ENCODE results near the gene LRRK2. TPM values are rescaled to one million over a fixed set of nuclear protein-coding genes. Genes with fewer than 3 reads are reported as not detected.
A peak's percentile ranks its signal among the peaks of the same experiment; 100 is the strongest.

Gene LRRK2
- total and polyA plus RNA-seq, 4 donors: 1.5 to 11.5 (median 4.9) TPM

DNA sequence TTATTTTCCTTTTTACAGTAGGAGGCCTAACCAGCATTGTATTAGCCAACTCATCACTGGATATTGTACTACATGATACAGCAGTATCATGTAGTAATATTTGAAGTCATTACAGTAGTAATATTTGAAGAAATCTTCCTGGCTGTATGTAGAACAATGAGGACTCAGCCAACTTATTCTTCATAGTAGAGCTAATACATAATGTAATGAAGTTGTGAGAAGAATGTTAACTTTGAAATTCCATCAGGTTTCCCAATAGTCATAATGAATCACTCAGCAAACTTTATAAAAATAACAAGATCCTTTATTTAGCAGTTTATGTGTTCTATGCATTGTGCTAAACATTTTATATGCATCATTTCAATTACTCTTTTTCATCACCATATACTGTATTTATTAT lies 61.8 kb downstream of the LRRK2 start:
- H3K36me3 ChIP-seq (ENCODE audit: control insufficient read depth in 4 of 4, insufficient read depth in 3 of 4, low read depth in 1 of 4, low read length in 3 of 4): peaks cover 0 to 23% (median 12%) of the 10 kb centered on the region in 4 donors

GRCh38 chr12:40287369-40287975 lies 62.7 kb downstream of the LRRK2 start:
- H3K9ac ChIP-seq (ENCODE audit: low read depth in 1 of 2, low read length in 2 of 2): no peak overlapping the region
- no peak for DNase-seq (ENCODE audit: low spot score)
- H3K27me3 ChIP-seq (ENCODE audit: control insufficient read depth in 4 of 4, insufficient read depth in 4 of 4, low read length in 3 of 4): no peaks in the 10 kb centered on the region
- WGBS: 73% methylated on average over 7 of the region's 7 CpGs
- TF ChIP-seq HNF4G (IDR thresholded peaks at IDR 0.05) (no peak), SP1 (IDR thresholded peaks at IDR 0.05) (peak; percentile 31)
- peaks cover 0 to 2% (median 0%) of the 10 kb centered on the region in 4 donors for H3K4me1 ChIP-seq (ENCODE audit: control insufficient read depth in 4 of 4, insufficient read depth in 4 of 4, low read length in 3 of 4)
- peaks cover 0 to 23% (median 12%) of the 10 kb centered on the region in 4 donors for H3K36me3 ChIP-seq (ENCODE audit: control insufficient read depth in 4 of 4, insufficient read depth in 3 of 4, low read depth in 1 of 4, low read length in 3 of 4)
- H3K4me3 ChIP-seq (ENCODE audit: low read depth in 1 of 3, low read length in 3 of 3): no peak overlapping the region
- H3K27ac ChIP-seq (ENCODE audit: low read depth in 1 of 2, low read length in 2 of 2): no peak overlapping the region
- no peaks in the 10 kb centered on the region for H3K9me3 ChIP-seq (ENCODE audit: control insufficient read depth in 4 of 4, low read length in 3 of 4)

More for the DNA sequence above, 61.8 kb downstream of the LRRK2 start:
- TF ChIP-seq JUND (IDR thresholded peaks at IDR 0.05) (no peak), YY1 (IDR thresholded peaks at IDR 0.05) (no peak), HNF4A (conservative IDR thresholded peaks at IDR 0.05) (no peak), FOXA1 (IDR thresholded peaks at IDR 0.05) (no peak), SP1 (IDR thresholded peaks at IDR 0.05) (no peak), FOXA2 (IDR thresholded peaks at IDR 0.05) (no peak)
- TF ChIP-seq, protein P1, sequence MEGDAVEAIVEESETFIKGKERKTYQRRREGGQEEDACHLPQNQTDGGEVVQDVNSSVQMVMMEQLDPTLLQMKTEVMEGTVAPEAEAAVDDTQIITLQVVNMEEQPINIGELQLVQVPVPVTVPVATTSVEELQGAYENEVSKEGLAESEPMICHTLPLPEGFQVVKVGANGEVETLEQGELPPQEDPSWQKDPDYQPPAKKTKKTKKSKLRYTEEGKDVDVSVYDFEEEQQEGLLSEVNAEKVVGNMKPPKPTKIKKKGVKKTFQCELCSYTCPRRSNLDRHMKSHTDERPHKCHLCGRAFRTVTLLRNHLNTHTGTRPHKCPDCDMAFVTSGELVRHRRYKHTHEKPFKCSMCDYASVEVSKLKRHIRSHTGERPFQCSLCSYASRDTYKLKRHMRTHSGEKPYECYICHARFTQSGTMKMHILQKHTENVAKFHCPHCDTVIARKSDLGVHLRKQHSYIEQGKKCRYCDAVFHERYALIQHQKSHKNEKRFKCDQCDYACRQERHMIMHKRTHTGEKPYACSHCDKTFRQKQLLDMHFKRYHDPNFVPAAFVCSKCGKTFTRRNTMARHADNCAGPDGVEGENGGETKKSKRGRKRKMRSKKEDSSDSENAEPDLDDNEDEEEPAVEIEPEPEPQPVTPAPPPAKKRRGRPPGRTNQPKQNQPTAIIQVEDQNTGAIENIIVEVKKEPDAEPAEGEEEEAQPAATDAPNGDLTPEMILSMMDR (IDR thresholded peaks at IDR 0.05; ENCODE audit: low read depth, low read length, missing input control): no peak
- TF ChIP-seq, protein P2, sequence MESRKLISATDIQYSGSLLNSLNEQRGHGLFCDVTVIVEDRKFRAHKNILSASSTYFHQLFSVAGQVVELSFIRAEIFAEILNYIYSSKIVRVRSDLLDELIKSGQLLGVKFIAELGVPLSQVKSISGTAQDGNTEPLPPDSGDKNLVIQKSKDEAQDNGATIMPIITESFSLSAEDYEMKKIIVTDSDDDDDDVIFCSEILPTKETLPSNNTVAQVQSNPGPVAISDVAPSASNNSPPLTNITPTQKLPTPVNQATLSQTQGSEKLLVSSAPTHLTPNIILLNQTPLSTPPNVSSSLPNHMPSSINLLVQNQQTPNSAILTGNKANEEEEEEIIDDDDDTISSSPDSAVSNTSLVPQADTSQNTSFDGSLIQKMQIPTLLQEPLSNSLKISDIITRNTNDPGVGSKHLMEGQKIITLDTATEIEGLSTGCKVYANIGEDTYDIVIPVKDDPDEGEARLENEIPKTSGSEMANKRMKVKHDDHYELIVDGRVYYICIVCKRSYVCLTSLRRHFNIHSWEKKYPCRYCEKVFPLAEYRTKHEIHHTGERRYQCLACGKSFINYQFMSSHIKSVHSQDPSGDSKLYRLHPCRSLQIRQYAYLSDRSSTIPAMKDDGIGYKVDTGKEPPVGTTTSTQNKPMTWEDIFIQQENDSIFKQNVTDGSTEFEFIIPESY (IDR thresholded peaks at IDR 0.05): no peak
- Histone ChIP-seq H3K4me3 (ENCODE audit: low read depth in 1 of 3, low read length in 3 of 3) (no peak overlapping the region), H3K27me3 (ENCODE audit: control insufficient read depth in 4 of 4, insufficient read depth in 4 of 4, low read length in 3 of 4) (no peaks in the 10 kb centered on the region), H3K27ac (ENCODE audit: low read depth in 1 of 2, low read length in 2 of 2) (no peak overlapping the region), H3K9me3 (ENCODE audit: control insufficient read depth in 4 of 4, low read length in 3 of 4) (no peaks in the 10 kb centered on the region), H3K9ac (ENCODE audit: low read depth in 1 of 2, low read length in 2 of 2) (no peak overlapping the region), H3K4me1 (ENCODE audit: control insufficient read depth in 4 of 4, insufficient read depth in 4 of 4, low read length in 3 of 4) (no peaks in the 10 kb centered on the region)
- DNase-seq (ENCODE audit: low spot score): no peak

DNA sequence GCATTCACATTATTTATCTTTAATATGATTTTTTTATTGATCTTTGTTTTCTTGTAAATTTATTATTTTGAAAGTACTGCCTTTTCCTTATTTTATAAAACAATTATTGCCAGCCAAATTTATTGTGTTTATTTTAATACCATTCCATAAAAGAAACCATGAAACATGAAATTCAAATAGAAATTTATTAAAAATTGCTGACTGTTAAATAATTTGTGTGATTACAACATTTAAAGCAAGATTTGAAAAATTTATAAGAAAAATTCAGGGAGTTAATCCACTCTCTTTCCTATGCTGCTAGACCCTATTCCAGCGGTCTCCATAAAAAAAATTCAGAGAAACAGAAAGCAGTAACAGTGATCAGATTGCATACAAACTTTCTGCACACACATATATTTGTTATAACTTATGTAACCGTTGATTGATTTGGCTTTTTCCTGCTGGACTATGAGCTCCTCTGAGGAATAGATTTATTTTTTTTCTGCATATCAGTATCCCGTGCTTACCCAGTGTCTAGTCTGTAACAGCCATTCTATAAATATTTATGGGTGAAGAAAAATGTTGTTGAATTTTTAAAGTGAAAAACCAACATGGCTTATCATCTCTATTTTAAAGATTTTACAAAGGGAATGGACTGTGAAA lies 68.1 kb downstream of the LRRK2 start:
- Histone ChIP-seq H3K4me1 (ENCODE audit: control insufficient read depth in 4 of 4, insufficient read depth in 4 of 4, low read length in 3 of 4) (peaks cover 0 to 2% (median 0%) of the 10 kb centered on the region in 4 donors), H3K27ac (ENCODE audit: low read depth in 1 of 2, low read length in 2 of 2) (no peak overlapping the region), H3K9me3 (ENCODE audit: control insufficient read depth in 4 of 4, low read length in 3 of 4) (no peaks in the 10 kb centered on the region), H3K9ac (ENCODE audit: low read depth in 1 of 2, low read length in 2 of 2) (no peak overlapping the region), H3K36me3 (ENCODE audit: control insufficient read depth in 4 of 4, insufficient read depth in 3 of 4, low read depth in 1 of 4, low read length in 3 of 4) (peaks cover 0 to 16% (median 11%) of the 10 kb centered on the region in 4 donors), H3K4me3 (ENCODE audit: low read depth in 1 of 3, low read length in 3 of 3) (peak overlapping the region in 1 of 3 donors; percentile 42), H3K27me3 (ENCODE audit: control insufficient read depth in 4 of 4, insufficient read depth in 4 of 4, low read length in 3 of 4) (no peaks in the 10 kb centered on the region)
- no peak for DNase-seq (ENCODE audit: low spot score)
- TF ChIP-seq HNF4G (IDR thresholded peaks at IDR 0.05): no peak
- TF ChIP-seq RAD21 (IDR thresholded peaks at IDR 0.05): no peak
- TF ChIP-seq ATF3 (IDR thresholded peaks at IDR 0.05): no peak
- TF ChIP-seq HNF4A (conservative IDR thresholded peaks at IDR 0.05): peak; percentile 48 to 55
- TF ChIP-seq RXRA (IDR thresholded peaks at IDR 0.05): no peak
- TF ChIP-seq FOXA1 (IDR thresholded peaks at IDR 0.05): no peak
- peak; percentile 34 for TF ChIP-seq SP1 (IDR thresholded peaks at IDR 0.05)
- no peak for TF ChIP-seq GABPA (IDR thresholded peaks at IDR 0.05 in 1 of 2, conservative IDR thresholded peaks at IDR 0.05 in 1 of 2)
- TF ChIP-seq, protein P2 (IDR thresholded peaks at IDR 0.05): no peak
- TF ChIP-seq YY1 (IDR thresholded peaks at IDR 0.05): no peak
- TF ChIP-seq TAF1 (conservative IDR thresholded peaks at IDR 0.05): no peak
- WGBS: 35% methylated on average over 3 of the region's 3 CpGs

Measured in liver (tissue), 9 donors.